Progenitor cell of endocrine pancreas (in vitro differentiated cells): ENCODE data around the gene HSPA4L. TPM values are rescaled to one million over a fixed set of nuclear protein-coding genes. Genes with fewer than 3 reads are reported as not detected.

Experiments
- DNase-seq: peaks from one replicate; pipeline ENCODE4 v3.0.0; 2021; ENCODE audit warnings: low spot score; ENCODE audit not compliant: unreplicated experiment
- H3K27ac Mint-ChIP-seq: 2 replicates; pipeline ENCODE4 v1.8.0; 2021; ENCODE audit warnings: mild to moderate bottlenecking, moderate library complexity, mixed read lengths
- H3K27me3 Mint-ChIP-seq: 2 replicates; pipeline ENCODE4 v1.8.0; 2021; ENCODE audit warnings: mixed read lengths
- H3K36me3 Mint-ChIP-seq: 2 replicates; pipeline ENCODE4 v1.8.0; 2022; ENCODE audit warnings: mixed read lengths; ENCODE audit not compliant: insufficient read depth
- H3K4me1 Mint-ChIP-seq: 2 replicates; pipeline ENCODE4 v1.8.0; 2021; ENCODE audit warnings: low read depth, mixed read lengths
- H3K4me3 Mint-ChIP-seq: 2 replicates; pipeline ENCODE4 v1.8.0; 2021; ENCODE audit warnings: low read depth, mild to moderate bottlenecking, moderate library complexity, mixed read lengths
- H3K9me3 Mint-ChIP-seq: 2 replicates; pipeline ENCODE4 v1.8.0; 2021; ENCODE audit warnings: low read depth, mixed read lengths
- CTCF ChIP-seq: fragments of 200-600 bp; sonication (generic); IDR thresholded peaks from one replicate; pipeline ENCODE4 v1.5.0; 2021; ENCODE audit warnings: antibody characterized with exemption, mild to moderate bottlenecking; ENCODE audit not compliant: unreplicated experiment
- long read RNA-seq: library from polyadenylated mRNA; unstranded; transcript quantifications from one replicate; pipeline ENCODE4 v2.0.0, GENCODE V29; 2020
- total RNA-seq: library from RNA; stranded (reverse); gene quantifications from 2 replicates; pipeline ENCODE4 v1.2.1, GENCODE V29; 2021

The HSPA4L gene
- total RNA-seq = 3.5 and 4.8 TPM in 2 replicates
- long read RNA-seq, full-length matches to known transcripts = 4 of 35 reads
- long read RNA-seq, partial matches to known transcripts = 28 of 35 reads
- long read RNA-seq, other reads (novel, unspliced or antisense) = 3 of 35 reads

- H3K27me3 Mint-ChIP-seq = peaks cover 30% of the 10 kb centered on the region
- peak; percentile 38 for TF ChIP-seq CTCF
Observed at GRCh38 chr4:127782275-127783025, at the start of gene HSPA4L. HSPA4L (plus strand) TSS chr4:127782322; CDS start chr4:127782551, 229 bp downstream.

DNA sequence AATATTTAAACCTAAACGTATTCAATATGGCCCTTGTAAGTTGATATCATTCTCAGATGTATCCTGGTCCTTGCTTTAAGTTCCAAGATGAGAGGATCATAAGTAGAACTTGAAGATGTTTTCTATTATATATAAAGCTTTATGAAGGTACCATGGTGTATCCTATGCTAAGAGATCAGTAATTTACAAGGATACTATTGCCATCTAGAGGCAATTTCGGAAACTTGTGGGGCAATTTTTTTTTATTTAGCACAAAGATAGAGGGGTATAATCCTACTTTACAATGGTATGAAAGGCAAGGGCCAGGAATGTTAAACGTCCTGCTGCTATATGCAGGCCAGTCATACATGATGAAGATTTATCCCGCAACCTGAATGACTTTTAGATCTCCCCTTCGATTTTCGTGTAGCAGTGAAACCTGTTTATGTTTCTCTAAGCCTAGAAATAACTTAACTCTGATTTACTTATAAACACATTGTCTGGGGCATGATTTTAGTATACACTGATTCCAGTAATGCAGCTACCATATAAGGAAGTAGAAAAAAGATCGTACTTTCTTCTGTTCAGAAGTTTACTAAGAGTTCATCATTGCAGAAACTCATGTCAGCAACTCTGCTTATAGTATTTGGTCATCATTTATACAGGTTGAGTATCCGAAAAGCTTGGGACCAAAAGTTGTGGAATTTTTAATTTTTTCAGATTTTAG is 49.3 kb upstream of the HSPA4L start:
- Mint-ChIP-seq H3K9me3 (no peaks in the 10 kb centered on the region), H3K27me3 (no peaks in the 10 kb centered on the region), H3K4me1 (no peaks in the 10 kb centered on the region), H3K27ac (no peak overlapping the region), H3K36me3 (no peaks in the 10 kb centered on the region), H3K4me3 (no peak overlapping the region)
- peak; percentile 61 for TF ChIP-seq CTCF
- DNase-seq = no peak

More at GRCh38 chr4:127782275-127783025, at the start of gene HSPA4L:
- peak within 1 kb of the TSS; percentile 95 for H3K27ac Mint-ChIP-seq
- peak; percentile 78 for DNase-seq
- H3K9me3 Mint-ChIP-seq = no peaks in the 10 kb centered on the region
- H3K36me3 Mint-ChIP-seq = no peaks in the 10 kb centered on the region
- peaks cover 22% of the 10 kb centered on the region for H3K4me1 Mint-ChIP-seq
- peak within 1 kb of the TSS; percentile 86 for H3K4me3 Mint-ChIP-seq

DNA sequence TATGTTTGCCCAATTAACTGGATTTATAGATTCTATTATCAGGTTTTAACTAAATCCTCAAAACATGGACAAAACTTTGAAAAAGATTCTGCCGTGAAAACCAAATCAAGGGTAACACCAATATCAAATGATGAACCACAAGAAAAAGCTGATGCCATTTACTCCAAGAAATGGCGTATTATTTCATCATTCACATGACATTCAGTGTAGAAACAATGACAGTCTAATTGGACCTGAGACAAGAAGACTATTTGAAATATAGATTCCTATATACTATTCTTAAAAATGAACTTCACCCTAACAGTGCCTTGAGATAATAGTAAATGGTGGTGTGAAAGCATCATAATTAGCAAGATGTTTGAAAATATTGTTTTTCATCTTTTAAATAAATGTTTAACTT is 47.1 kb upstream of the HSPA4L start:
- no peaks in the 10 kb centered on the region for H3K36me3 Mint-ChIP-seq
- TF ChIP-seq CTCF = no peak
- H3K27ac Mint-ChIP-seq = no peak overlapping the region
- no peak for DNase-seq
- H3K4me1 Mint-ChIP-seq = no peaks in the 10 kb centered on the region
- H3K9me3 Mint-ChIP-seq = no peaks in the 10 kb centered on the region
- H3K4me3 Mint-ChIP-seq = no peak overlapping the region
- no peaks in the 10 kb centered on the region for H3K27me3 Mint-ChIP-seq

- Mint-ChIP-seq H3K9me3 (peaks cover 9% of the 10 kb centered on the region), H3K4me1 (no peaks in the 10 kb centered on the region), H3K4me3 (no peak overlapping the region), H3K36me3 (no peaks in the 10 kb centered on the region), H3K27me3 (no peaks in the 10 kb centered on the region), H3K27ac (no peak overlapping the region)
- DNase-seq = no peak
- TF ChIP-seq CTCF = no peak
Observed at GRCh38 chr4:127737295-127737694, 44.8 kb upstream of the HSPA4L start.

- TF ChIP-seq CTCF = no peak
- no peak overlapping the region for H3K27ac Mint-ChIP-seq
- no peaks in the 10 kb centered on the region for H3K27me3 Mint-ChIP-seq
- H3K9me3 Mint-ChIP-seq = peaks cover 13% of the 10 kb centered on the region
- H3K4me1 Mint-ChIP-seq = no peaks in the 10 kb centered on the region
- H3K4me3 Mint-ChIP-seq = no peak overlapping the region
- DNase-seq = no peak
- no peaks in the 10 kb centered on the region for H3K36me3 Mint-ChIP-seq
Observed at GRCh38 chr4:127741247-127741646, 40.9 kb upstream of the HSPA4L start.
